H1 (cell line): ENCODE results near the gene RERE. TPM values are rescaled to one million over a fixed set of nuclear protein-coding genes. Genes with fewer than 3 reads are reported as not detected.

Experiments
- CTCF ChIA-PET: fragments of 300-600 bp; sonication (Branson Sonifier 250); formaldehyde crosslinking; loops from one replicate; lab custom pipeline; 2021; ENCODE audit not compliant: partially characterized antibody; lab: Charles Lee
- POLR2A ChIA-PET: fragments of 300-600 bp; sonication (Branson Sonifier 250); formaldehyde crosslinking; loops from one replicate; lab custom pipeline; 2021; ENCODE audit warnings: inconsistent platforms; ENCODE audit not compliant: partially characterized antibody; lab: Charles Lee
- DNase-seq, 2 experiments: peaks; one replicate each; pipeline versions ENCODE4 v3.0.0 to v3.0.0-alpha.2; 2010 to 2022; ENCODE audit warnings: low spot score in 2 of 2, low read depth in 1 of 2, mixed read lengths in 1 of 2
- FAIRE-seq: peaks from 2 replicates; lab custom pipeline; 2011; peaks lifted over from hg19 to GRCh38; lab: Jason Lieb, UNC
- H2AFZ ChIP-seq: 2 replicates; pipeline ENCODE4 v1.8.1; 2012; ENCODE audit warnings: low read length, inconsistent platforms
- H2AK5ac ChIP-seq: 2 replicates; pipeline ENCODE4 v1.6.1; 2013; ENCODE audit warnings: low read depth, low read length
- H2BK120ac ChIP-seq: replicated peaks from 2 replicates; pipeline ENCODE3; 2013; ENCODE audit warnings: low read depth, low read length, inconsistent platforms
- H2BK12ac ChIP-seq: 2 replicates; pipeline ENCODE4 v1.6.1; 2013; ENCODE audit warnings: low read depth, low read length
- H2BK15ac ChIP-seq: 2 replicates; pipeline ENCODE4 v1.6.1; 2013; ENCODE audit warnings: low read length
- H2BK20ac ChIP-seq: 2 replicates; pipeline ENCODE4 v1.6.1; 2013; ENCODE audit warnings: low read length
- H2BK5ac ChIP-seq: 2 replicates; pipeline ENCODE4 v1.6.1; 2013; ENCODE audit warnings: low read depth, low read length
- H3K14ac ChIP-seq: 2 replicates; pipeline ENCODE4 v1.6.1; 2013; ENCODE audit warnings: inconsistent platforms; ENCODE audit not compliant: insufficient read length
- H3K18ac ChIP-seq: 2 replicates; pipeline ENCODE4 v1.6.1; 2013; ENCODE audit warnings: low read length; ENCODE audit errors: extremely low read depth
- H3K23ac ChIP-seq: 2 replicates; pipeline ENCODE4 v1.6.1; 2013; ENCODE audit warnings: inconsistent platforms; ENCODE audit not compliant: insufficient read length
- H3K23me2 ChIP-seq: 2 replicates; pipeline ENCODE4 v1.6.1; 2013; ENCODE audit warnings: low read depth, low read length
- H3K27ac ChIP-seq: 2 replicates; pipeline ENCODE4 v1.6.1; 2011; ENCODE audit warnings: low read depth, low read length, inconsistent platforms
- H3K27me3 ChIP-seq, 4 experiments: replicated peaks in 1 of 4; 1 replicate in 1 of 4; 2 replicates in 3 of 4; pipeline versions ENCODE4 v1.6.1 to v1.8.1; 2011 to 2013; ENCODE audit warnings: low read length in 3 of 4, mild to moderate bottlenecking in 3 of 4, inconsistent platforms in 2 of 4, mixed read lengths in 2 of 4, moderate library complexity in 1 of 4; ENCODE audit not compliant: control insufficient read depth in 3 of 4, insufficient read depth in 3 of 4; ENCODE audit errors: extremely low read depth in 1 of 4
- H3K36me3 ChIP-seq, 4 experiments: 2 replicates each; pipeline versions ENCODE4 v1.6.1 to v1.8.1; 2011 to 2013; ENCODE audit warnings: mild to moderate bottlenecking in 4 of 4, low read length in 3 of 4, moderate library complexity in 2 of 4, control low read depth in 1 of 4, inconsistent platforms in 1 of 4; ENCODE audit not compliant: insufficient read depth in 4 of 4, control insufficient read depth in 2 of 4
- H3K4ac ChIP-seq: replicated peaks from 2 replicates; pipeline ENCODE3; 2013; ENCODE audit warnings: low read length, low read depth, mixed read lengths, inconsistent platforms; ENCODE audit not compliant: insufficient read length
- H3K4me1 ChIP-seq, 4 experiments: replicated peaks in 1 of 4; 1 replicate in 1 of 4; 2 replicates in 3 of 4; pipeline versions ENCODE4 v1.6.1 to v1.8.1; 2011 to 2013; ENCODE audit warnings: low read length in 3 of 4, inconsistent platforms in 2 of 4, mixed read lengths in 1 of 4; ENCODE audit not compliant: insufficient read depth in 4 of 4, control insufficient read depth in 3 of 4
- H3K4me2 ChIP-seq, 2 experiments: 2 replicates each; pipeline versions ENCODE4 v1.6.1 to v1.8.1; 2011 to 2013; ENCODE audit warnings: low read depth in 2 of 2, low read length in 2 of 2, control low read depth in 1 of 2, inconsistent platforms in 1 of 2, mild to moderate bottlenecking in 1 of 2; ENCODE audit not compliant: insufficient read depth in 1 of 2
- H3K4me3 ChIP-seq, 4 experiments: fragments of 200-600, 300-600 bp in 1 of 4; sonication (generic), shearing (Covaris generic), sonication (Bioruptor Twin) in 1 of 4; 2 replicates each; pipeline versions ENCODE4 v1.5.1 to v1.8.1; 2011 to 2016; ENCODE audit warnings: low read length in 4 of 4, low read depth in 3 of 4, control low read depth in 2 of 4, inconsistent platforms in 2 of 4, mild to moderate bottlenecking in 2 of 4, mixed read lengths in 1 of 4, moderate library complexity in 1 of 4; ENCODE audit not compliant: insufficient read depth in 2 of 4; ENCODE audit errors: extremely low read depth in 1 of 4
- H3K56ac ChIP-seq: replicated peaks from 2 replicates; pipeline ENCODE3; 2013; ENCODE audit warnings: low read depth, mild to moderate bottlenecking, mixed read lengths, low read length, inconsistent platforms; ENCODE audit not compliant: insufficient read length
- H3K79me1 ChIP-seq: 2 replicates; pipeline ENCODE4 v1.6.1; 2013; ENCODE audit warnings: low read depth, low read length, control low read depth
- H3K79me2 ChIP-seq, 2 experiments: 2 replicates each; pipeline versions ENCODE4 v1.6.1 to v1.8.1; 2012 to 2013; ENCODE audit warnings: low read length in 2 of 2, mild to moderate bottlenecking in 2 of 2, inconsistent platforms in 1 of 2; ENCODE audit not compliant: insufficient read depth in 2 of 2, control insufficient read depth in 1 of 2
- H3K9ac ChIP-seq, 4 experiments: replicated peaks in 1 of 4; 1 replicate in 1 of 4; 2 replicates in 3 of 4; pipeline versions ENCODE4 v1.6.1 to v1.8.1; 2011 to 2013; ENCODE audit warnings: low read depth in 3 of 4, low read length in 3 of 4, control low read depth in 2 of 4, mild to moderate bottlenecking in 2 of 4, moderate library complexity in 2 of 4, inconsistent platforms in 1 of 4; ENCODE audit errors: extremely low read depth in 1 of 4
- H3K9me3 ChIP-seq, 2 experiments: 2 replicates each; pipeline versions ENCODE4 v1.6.1 to v1.8.1; 2012 to 2013; ENCODE audit warnings: mild to moderate bottlenecking in 2 of 2, moderate library complexity in 2 of 2, control low read depth in 1 of 2, inconsistent platforms in 1 of 2, low read depth in 1 of 2, low read length in 1 of 2, mixed read lengths in 1 of 2; ENCODE audit not compliant: insufficient read depth in 2 of 2
- H4K20me1 ChIP-seq, 2 experiments: replicated peaks in 1 of 2; 2 replicates each; pipeline versions ENCODE3 to v1.8.1; 2011 to 2013; ENCODE audit warnings: inconsistent platforms in 2 of 2, low read length in 2 of 2, mild to moderate bottlenecking in 1 of 2; ENCODE audit not compliant: insufficient read depth in 2 of 2, control insufficient read depth in 1 of 2
- H4K5ac ChIP-seq: 2 replicates; pipeline ENCODE4 v1.6.1; 2013; ENCODE audit warnings: low read length, low read depth, mixed read lengths, inconsistent platforms; ENCODE audit not compliant: insufficient read length
- H4K8ac ChIP-seq: 2 replicates; pipeline ENCODE4 v1.8.0; 2013; ENCODE audit warnings: mild to moderate bottlenecking, moderate library complexity, low read length, inconsistent platforms; ENCODE audit not compliant: insufficient read depth; ENCODE audit errors: extremely low read depth
- H4K91ac ChIP-seq: replicated peaks from 2 replicates; pipeline ENCODE3; 2013; ENCODE audit warnings: low read length, mixed read lengths, inconsistent platforms; ENCODE audit not compliant: insufficient read length
- BACH1 ChIP-seq: IDR thresholded peaks from 2 replicates; pipeline ENCODE4 v1.6.1; 2012; ENCODE audit warnings: low read length, improper control_type of control experiment
- WGBS, 2 experiments: shearing (Covaris generic) in 1 of 2; methylation state at CpG; one replicate each; pipeline versions ENCODE4 v1.1.6 to v1.1.7; 2013 to 2015; ENCODE audit warnings: low lambda C conversion rate in 2 of 2, mixed read lengths in 2 of 2, inconsistent platforms in 1 of 2, low coverage in 1 of 2, missing lambda C conversion rate in 1 of 2; ENCODE audit not compliant: insufficient replicate concordance in 2 of 2, insufficient coverage in 1 of 2, insufficient read length in 1 of 2; ENCODE audit errors: extremely low coverage in 1 of 2, missing lambda C conversion rate in 1 of 2; 5-methylcytosine and 5-hydroxymethylcytosine counted together
- polyA plus RNA-seq, 7 experiments: library from polyadenylated mRNA; depleted of rRNA in 3 of 7; stranded (reverse) in 5 of 7; unstranded in 2 of 7; fragments of >200 nt in 5 of 7; fragments of 200-250 nt in 2 of 7; gene quantifications; 1 replicate in 5 of 7; 2 replicates in 1 of 7; 4 replicates in 1 of 7; pipeline versions ENCODE4 v1.2.1 to v1.2.3, GENCODE V29; 2011 to 2013; ENCODE audit warnings: missing spikeins in 2 of 7, mixed read lengths in 2 of 7
- total RNA-seq: library from RNA; stranded (reverse); fragmentation: NEBNext Ultra II Directional; extraction: Animal tissue kit (Norgen Biotek cat#: 25700); gene quantifications from 2 replicates; pipeline ENCODE4 v1.2.1, GENCODE V29; 2021

RERE gene
- total and polyA plus RNA-seq, 2 of the 8 experiments (the other 6 are each of a cell fraction or from before 2014, with no cell fraction given) = 15.3 to 142 TPM

DNA sequence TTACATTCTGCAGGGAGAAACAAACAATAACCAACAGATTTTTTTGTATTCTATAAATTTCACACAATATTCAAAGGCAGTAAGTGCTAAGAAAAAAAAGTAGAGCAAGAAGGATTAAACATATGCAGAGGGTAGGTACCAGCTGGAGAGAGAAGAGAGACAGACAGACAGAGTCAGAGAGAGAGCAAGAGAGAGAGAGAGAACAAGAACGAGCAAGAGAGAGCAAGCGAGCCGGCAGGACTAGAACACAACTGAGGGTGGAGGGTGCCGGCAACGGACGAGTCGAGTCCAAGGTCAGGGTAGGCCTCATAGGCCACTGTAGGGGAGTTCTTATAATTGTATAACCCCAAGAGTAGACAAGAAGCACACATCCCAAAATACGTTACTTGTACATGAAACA lies 97.1 kb downstream of the RERE start:
- no peak overlapping the region for H3K18ac ChIP-seq
- no peak overlapping the region for H3K4ac ChIP-seq
- H2BK15ac ChIP-seq = no peak overlapping the region
- DNase-seq (no peak), FAIRE-seq (no peak)
- peaks cover 3 to 4% of the 10 kb centered on the region in 2 experiments for H4K20me1 ChIP-seq
- H3K79me1 ChIP-seq = no peaks in the 10 kb centered on the region; the same call in 1 of the 2 replicates
- no peak overlapping the region for H4K8ac ChIP-seq
- H2AK5ac ChIP-seq = no peak overlapping the region
- H2BK5ac ChIP-seq = no peak overlapping the region
- H3K27me3 ChIP-seq = no peaks in the 10 kb centered on the region
- 92% methylated on average over 8 of the region's 8 CpGs; no CpG with 5 or more reads in 1 of the 2 experiments for WGBS, 2 experiments
- H3K4me1 ChIP-seq = peaks cover 0 to 14% (median 7%) of the 10 kb centered on the region in 4 experiments; a peak in 5 of 7 replicates
- no peak overlapping the region for H2BK12ac ChIP-seq
- no peaks in the 10 kb centered on the region for H3K36me3 ChIP-seq
- no peak overlapping the region for H2AFZ ChIP-seq
- ChIA-PET POLR2A (no interaction called here), CTCF (interaction anchor here (0.6 to 2.0 kb wide), 2 partner anchors 13 kb away, joined by 4 to 5 read pairs; no protein-coding TSS in a partner anchor)
- H3K56ac ChIP-seq = no peak overlapping the region
- H3K23ac ChIP-seq = no peak overlapping the region
- H3K4me2 ChIP-seq = no peak overlapping the region
- peak overlapping the region; percentile 62 for H4K91ac ChIP-seq
- no peak overlapping the region for H3K4me3 ChIP-seq
- no peak overlapping the region for H3K14ac ChIP-seq
- H3K27ac ChIP-seq = no peak overlapping the region
- peaks cover 0 to 85% of the 10 kb centered on the region in 2 experiments; a peak in 3 of 4 replicates for H3K79me2 ChIP-seq
- H2BK120ac ChIP-seq = no peak overlapping the region
- H3K23me2 ChIP-seq = no peaks in the 10 kb centered on the region
- no peak overlapping the region for H4K5ac ChIP-seq
- no peak for TF ChIP-seq BACH1
- no peaks in the 10 kb centered on the region for H3K9me3 ChIP-seq
- no peak overlapping the region for H2BK20ac ChIP-seq
- H3K9ac ChIP-seq = no peak overlapping the region
